Activated B cell treated with CpG ODN at 0.5 μM for 24 hours (primary cell): ENCODE measurements around the gene HMGB2. TPM values are rescaled to one million over a fixed set of nuclear protein-coding genes. Genes with fewer than 3 reads are reported as not detected.

Experiments
- ATAC-seq: fragments of 200-7000 bp; cut with Tn5 transposase; one replicate; pipeline ENCODE4 v1.10.0; 2021; ENCODE audit warnings: low read depth, mild to moderate bottlenecking, moderate library complexity
- CTCF ChIA-PET: fragments of 350-600 bp; sonication (Branson Sonifier 250); formaldehyde crosslinking; loops from one replicate; lab custom pipeline; 2021; ENCODE audit warnings: antibody characterized with exemption; lab: Charles Lee
- POLR2A ChIA-PET: fragments of 350-600 bp; sonication (Branson Sonifier 250); formaldehyde crosslinking; loops from one replicate; lab custom pipeline; 2021; ENCODE audit warnings: antibody characterized with exemption; lab: Charles Lee
- DNase-seq: peaks from one replicate; pipeline ENCODE4 v3.0.0; 2022
- H3K27ac Mint-ChIP-seq: one replicate; pipeline ENCODE4 v1.8.0; 2020; ENCODE audit warnings: mixed read lengths
- H3K27me3 Mint-ChIP-seq: one replicate; pipeline ENCODE4 v1.8.0; 2021; ENCODE audit warnings: mixed read lengths
- H3K36me3 Mint-ChIP-seq: one replicate; pipeline ENCODE4 v1.8.0; 2021; ENCODE audit warnings: low read depth, mixed read lengths
- H3K4me1 Mint-ChIP-seq: one replicate; pipeline ENCODE4 v1.8.0; 2021; ENCODE audit warnings: mixed read lengths
- H3K4me3 Mint-ChIP-seq: one replicate; pipeline ENCODE4 v1.8.0; 2020; ENCODE audit warnings: mild to moderate bottlenecking, mixed read lengths
- H3K9me3 Mint-ChIP-seq: one replicate; pipeline ENCODE4 v1.8.0; 2020; ENCODE audit warnings: mixed read lengths
- intact Hi-C: fragments of 100-400 bp; cut with micrococcal nuclease; formaldehyde crosslinking; loops from one replicate; pipeline ENCODE4 v1.15.1; 2024
- total RNA-seq: library from RNA; stranded (reverse); gene quantifications from 2 replicates; pipeline ENCODE4 v1.2.3, GENCODE V29; 2022
- TF ChIP-seq, protein P1 (sequence below): fragments of 200-600 bp; IDR thresholded peaks from one replicate; pipeline ENCODE4 v1.8.0; 2022; ENCODE audit warnings: antibody characterized with exemption, mild to moderate bottlenecking

HMGB2 gene
- total RNA-seq, 1 donor from 2014 or later, result 63.2 TPM

DNA sequence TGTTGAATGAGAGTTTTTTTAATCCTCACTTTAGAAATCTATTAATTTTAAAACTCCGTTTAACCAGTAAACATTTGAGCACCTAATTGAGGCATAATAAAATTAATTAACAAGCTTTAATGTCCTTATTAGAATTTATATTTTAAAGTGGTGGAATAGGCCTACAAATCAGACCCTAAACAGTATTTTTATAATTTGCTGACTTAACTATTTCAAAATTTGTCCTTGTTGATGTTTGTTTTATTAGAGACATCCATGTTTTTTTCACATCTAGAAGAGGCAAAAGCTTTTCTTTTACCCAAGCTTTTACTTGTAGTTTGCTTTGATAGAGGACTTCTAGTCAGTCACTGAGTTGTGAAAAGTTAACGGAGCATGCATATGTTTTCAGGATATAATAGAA, 40.4 kb upstream of the HMGB2 start:
- intact Hi-C loops, result loop anchor here (5.0 kb wide), 1 partner anchor 133 kb away; no protein-coding TSS in a partner anchor

DNA sequence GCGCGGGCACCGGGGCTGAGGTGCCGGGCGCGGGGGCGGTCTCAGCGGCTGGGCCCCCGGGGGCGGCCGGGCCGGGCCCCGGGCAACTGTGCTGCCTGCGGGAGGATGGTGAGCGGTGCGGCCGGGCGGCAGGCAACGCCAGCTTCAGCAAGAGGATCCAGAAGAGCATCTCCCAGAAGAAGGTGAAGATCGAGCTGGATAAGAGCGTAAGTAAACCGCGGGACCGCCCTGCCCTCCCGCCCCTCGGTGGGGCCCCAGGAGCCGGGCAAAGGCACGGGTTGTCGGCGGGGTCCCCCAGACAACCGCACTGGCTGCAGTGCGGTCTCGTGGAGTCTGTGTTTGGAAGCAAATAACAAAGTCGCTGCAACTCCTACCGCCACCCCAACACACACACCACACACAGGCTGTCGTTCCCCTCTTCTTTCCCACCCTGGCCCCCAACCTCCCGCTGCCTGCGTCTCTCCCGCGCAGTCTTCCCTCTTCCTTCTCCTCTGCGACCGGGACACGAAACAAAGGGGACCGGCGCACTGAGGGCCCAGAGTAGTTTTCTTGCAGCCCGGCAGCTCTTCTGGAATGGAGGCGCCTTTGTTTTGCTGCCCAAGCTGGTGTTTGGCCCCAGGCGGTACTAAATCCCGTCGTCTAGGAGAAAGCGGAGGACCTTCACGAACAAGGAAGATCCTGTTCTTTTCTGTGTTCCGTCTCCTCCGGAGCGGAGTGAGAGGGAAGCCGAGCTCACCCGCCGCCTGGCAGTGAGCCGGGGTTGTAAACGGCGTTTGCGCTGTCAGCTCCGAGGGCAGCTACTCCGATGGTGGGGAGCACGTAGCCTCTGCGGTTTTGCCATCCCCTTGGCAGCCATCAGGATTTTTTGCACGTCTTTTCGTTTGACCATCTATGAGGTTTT, 37.4 kb upstream of the HMGB2 start:
- intact Hi-C loops, result loop anchor here (2.0 to 5.0 kb wide), 2 partner anchors 45 to 136 kb away; no protein-coding TSS in a partner anchor
- Mint-ChIP-seq H3K27ac (peak overlapping the region; percentile 63), H3K4me3 (peak overlapping the region; percentile 94), H3K9me3 (no peaks in the 10 kb centered on the region), H3K36me3 (peaks cover 14% of the 10 kb centered on the region), H3K4me1 (peaks cover 16% of the 10 kb centered on the region), H3K27me3 (no peaks in the 10 kb centered on the region)
- POLR2A ChIA-PET, result interaction anchor here (0.6 to 4.9 kb wide), 9 partner anchors 38 to 912 kb away, joined by 3 to 270 read pairs (median 4); partner anchors contain the start of genes CEP44, FBXO8, GALNT7 and HMGB2
- ATAC-seq (peak; percentile 6), DNase-seq (peak; percentile 38)
- TF ChIP-seq, protein P1, sequence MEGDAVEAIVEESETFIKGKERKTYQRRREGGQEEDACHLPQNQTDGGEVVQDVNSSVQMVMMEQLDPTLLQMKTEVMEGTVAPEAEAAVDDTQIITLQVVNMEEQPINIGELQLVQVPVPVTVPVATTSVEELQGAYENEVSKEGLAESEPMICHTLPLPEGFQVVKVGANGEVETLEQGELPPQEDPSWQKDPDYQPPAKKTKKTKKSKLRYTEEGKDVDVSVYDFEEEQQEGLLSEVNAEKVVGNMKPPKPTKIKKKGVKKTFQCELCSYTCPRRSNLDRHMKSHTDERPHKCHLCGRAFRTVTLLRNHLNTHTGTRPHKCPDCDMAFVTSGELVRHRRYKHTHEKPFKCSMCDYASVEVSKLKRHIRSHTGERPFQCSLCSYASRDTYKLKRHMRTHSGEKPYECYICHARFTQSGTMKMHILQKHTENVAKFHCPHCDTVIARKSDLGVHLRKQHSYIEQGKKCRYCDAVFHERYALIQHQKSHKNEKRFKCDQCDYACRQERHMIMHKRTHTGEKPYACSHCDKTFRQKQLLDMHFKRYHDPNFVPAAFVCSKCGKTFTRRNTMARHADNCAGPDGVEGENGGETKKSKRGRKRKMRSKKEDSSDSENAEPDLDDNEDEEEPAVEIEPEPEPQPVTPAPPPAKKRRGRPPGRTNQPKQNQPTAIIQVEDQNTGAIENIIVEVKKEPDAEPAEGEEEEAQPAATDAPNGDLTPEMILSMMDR, result no peak
- CTCF ChIA-PET, result interaction anchor here (0.9 to 1.8 kb wide), 2 partner anchors 49 to 53 kb away, joined by 3 to 7 read pairs; no protein-coding TSS in a partner anchor

More for the DNA sequence above, 40.4 kb upstream of the HMGB2 start:
- TF ChIP-seq, protein P1, result no peak
- Mint-ChIP-seq H3K27ac (no peak overlapping the region), H3K9me3 (no peaks in the 10 kb centered on the region), H3K27me3 (no peaks in the 10 kb centered on the region), H3K4me3 (no peak overlapping the region), H3K36me3 (peaks cover 14% of the 10 kb centered on the region), H3K4me1 (peaks cover 12% of the 10 kb centered on the region)
- CTCF ChIA-PET, result no interaction called here
- POLR2A ChIA-PET, result no interaction called here
- DNase-seq (no peak), ATAC-seq (no peak)

DNA sequence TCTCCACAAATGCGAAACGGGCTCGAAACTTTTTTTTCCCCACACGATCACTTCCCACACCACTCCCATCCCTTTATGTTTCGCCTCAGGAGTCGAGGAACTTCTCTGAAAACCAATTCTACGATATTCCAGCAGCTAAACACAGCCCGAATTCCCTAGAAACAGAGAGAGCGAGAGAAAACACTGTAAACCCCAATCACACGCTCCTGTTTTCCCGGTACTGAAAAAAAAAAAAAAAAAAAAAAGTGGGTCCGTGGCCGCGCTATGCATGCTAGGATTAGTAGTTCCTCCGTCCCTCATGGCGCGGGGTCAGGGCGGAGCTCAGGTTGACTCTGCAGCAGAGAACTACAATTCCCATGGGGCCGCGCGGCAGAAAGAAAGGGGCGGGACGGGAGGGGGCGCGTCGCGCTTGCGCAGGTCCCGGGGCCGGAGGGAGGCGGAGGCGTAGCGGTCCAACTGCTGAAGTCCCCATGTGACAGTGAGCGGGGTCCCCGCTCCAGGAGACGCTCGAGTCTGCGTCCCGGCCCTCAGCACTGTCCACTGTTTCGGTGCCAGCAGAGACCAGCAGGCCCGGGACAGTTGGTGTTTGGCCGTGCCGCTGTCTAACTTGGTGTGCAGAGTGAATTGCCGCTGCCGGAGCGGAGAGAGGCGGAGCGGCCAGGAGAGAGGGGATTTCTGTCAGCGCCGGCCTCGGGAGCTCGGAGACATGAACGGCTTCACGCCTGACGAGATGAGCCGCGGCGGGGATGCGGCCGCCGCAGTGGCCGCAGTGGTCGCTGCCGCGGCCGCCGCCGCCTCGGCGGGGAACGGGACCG, 36.5 kb upstream of the HMGB2 start, which contains the start of gene SAP30:
TSS of gene SAP30 (plus strand) at position 478 of the 815 bp plus-strand sequence. CDS start at position 707, 229 bp downstream.
- peaks cover 16% of the 10 kb centered on the region for H3K4me1 Mint-ChIP-seq
- ATAC-seq, result peak; percentile 86
- POLR2A ChIA-PET, result interaction anchor here (0.6 to 4.9 kb wide), 12 partner anchors 31 to 1152 kb away, joined by 3 to 270 read pairs (median 8); partner anchors contain the start of genes CEP44, FBXO8, GALNT7 and HMGB2
- CTCF ChIA-PET, result interaction anchor here (0.6 to 1.8 kb wide), 2 partner anchors 52 to 54 kb away, joined by 3 to 7 read pairs; no protein-coding TSS in a partner anchor
- H3K9me3 Mint-ChIP-seq, result no peaks in the 10 kb centered on the region
- intact Hi-C loops, result loop anchor here (1.0 to 5.0 kb wide), 5 partner anchors 36 to 913 kb away; partner anchors contain the start of genes CEP44, FBXO8 and HMGB2
- TF ChIP-seq, protein P1, result no peak
- H3K27ac Mint-ChIP-seq, result peak within 1 kb of the TSS; percentile 96
- peaks cover 14% of the 10 kb centered on the region for H3K36me3 Mint-ChIP-seq
- H3K4me3 Mint-ChIP-seq, result peak within 1 kb of the TSS; percentile 100
- peak; percentile 84 for DNase-seq
- H3K27me3 Mint-ChIP-seq, result no peaks in the 10 kb centered on the region

DNA sequence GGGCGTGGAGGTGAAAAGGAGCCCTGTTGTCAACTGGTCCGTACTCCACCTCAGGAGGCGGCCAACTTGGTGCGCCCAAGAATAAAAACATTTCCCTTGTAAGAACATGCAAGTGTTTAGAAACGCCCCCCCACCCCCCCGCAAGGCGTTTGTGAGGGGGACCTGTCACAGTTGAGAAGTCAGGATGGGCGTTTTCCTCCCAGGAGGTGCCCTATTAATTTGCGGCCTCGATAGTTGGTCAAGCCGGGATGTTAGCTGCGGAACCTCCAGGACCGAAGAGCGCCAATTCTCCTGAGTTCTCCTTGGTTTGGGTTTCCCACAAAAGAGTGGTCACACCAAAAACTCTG, 35.9 kb upstream of the HMGB2 start:
- CTCF ChIA-PET, result interaction anchor here (0.6 to 0.9 kb wide), 2 partner anchors 48 to 54 kb away, joined by 3 to 4 read pairs; no protein-coding TSS in a partner anchor
- Mint-ChIP-seq H3K4me1 (peaks cover 16% of the 10 kb centered on the region), H3K9me3 (no peaks in the 10 kb centered on the region)

More for the DNA sequence above, 35.9 kb upstream of the HMGB2 start:
- no peak for DNase-seq
- H3K4me3 Mint-ChIP-seq, result peak overlapping the region; percentile 100
- no peaks in the 10 kb centered on the region for H3K27me3 Mint-ChIP-seq
- POLR2A ChIA-PET, result interaction anchor here (0.6 to 4.9 kb wide), 8 partner anchors 23 to 1153 kb away, joined by 3 to 270 read pairs (median 8); partner anchors contain the start of genes CEP44, FBXO8, GALNT7 and HMGB2
- peaks cover 14% of the 10 kb centered on the region for H3K36me3 Mint-ChIP-seq
- H3K27ac Mint-ChIP-seq, result peak overlapping the region; percentile 96
- peak; percentile 19 for ATAC-seq
- TF ChIP-seq, protein P1, result no peak
- intact Hi-C loops, result loop anchor here (1.0 to 5.0 kb wide), 5 partner anchors 36 to 913 kb away; partner anchors contain the start of genes CEP44, FBXO8 and HMGB2
